ENCODE data around the gene CLIC4.

The CLIC4 gene

GRCh38 chr1:24860841-24861240, 115.6 kb downstream of the CLIC4 start:
- TF ChIP-seq CTCF (conservative IDR thresholded peaks at IDR 0.05; ENCODE audit: low read depth, low read length): no peak
- H3K4me1 ChIP-seq (ENCODE audit: low read depth, poor library complexity, severe bottlenecking): no peaks in the 10 kb centered on the region
- H3K36me3 ChIP-seq (ENCODE audit: insufficient read depth): no peaks in the 10 kb centered on the region
- H4K20me1 ChIP-seq (ENCODE audit: insufficient read depth): no peaks in the 10 kb centered on the region
- no peak overlapping the region for H3K4me2 ChIP-seq
- no peaks in the 10 kb centered on the region for H3K79me2 ChIP-seq (ENCODE audit: insufficient read depth, low read depth)
- H2AFZ ChIP-seq (ENCODE audit: low read depth): no peak overlapping the region
- H3K27me3 ChIP-seq (ENCODE audit: insufficient read depth, low read depth): no peaks in the 10 kb centered on the region
- no peak overlapping the region for H3K4me3 ChIP-seq (IDR thresholded peaks at IDR 0.05; ENCODE audit: insufficient read depth, low read depth, low read length)
- H3K9ac ChIP-seq: no peak overlapping the region
- H3K27ac ChIP-seq: no peak overlapping the region

- TF ChIP-seq CTCF (conservative IDR thresholded peaks at IDR 0.05; ENCODE audit: low read depth, low read length): no peak
- Histone ChIP-seq H3K27ac (no peak overlapping the region), H3K4me1 (ENCODE audit: low read depth, poor library complexity, severe bottlenecking) (no peaks in the 10 kb centered on the region), H3K36me3 (ENCODE audit: insufficient read depth) (no peaks in the 10 kb centered on the region), H4K20me1 (ENCODE audit: insufficient read depth) (no peaks in the 10 kb centered on the region), H2AFZ (ENCODE audit: low read depth) (no peak overlapping the region), H3K4me2 (no peak overlapping the region), H3K9ac (no peak overlapping the region), H3K27me3 (ENCODE audit: insufficient read depth, low read depth) (no peaks in the 10 kb centered on the region), H3K4me3 (IDR thresholded peaks at IDR 0.05; ENCODE audit: insufficient read depth, low read depth, low read length) (no peak overlapping the region), H3K79me2 (ENCODE audit: insufficient read depth, low read depth) (no peaks in the 10 kb centered on the region)
Measured at GRCh38 chr1:24861821-24862727, 116.8 kb downstream of the CLIC4 start.

- Histone ChIP-seq H3K4me1 (ENCODE audit: low read depth, poor library complexity, severe bottlenecking) (no peaks in the 10 kb centered on the region), H2AFZ (ENCODE audit: low read depth) (no peak overlapping the region)
Measured at GRCh38 chr1:24862775-24863483, 117.7 kb downstream of the CLIC4 start.

GRCh38 chr1:24864370-24864777, 119.1 kb downstream of the CLIC4 start:
- H3K27me3 ChIP-seq (ENCODE audit: insufficient read depth, low read depth): no peaks in the 10 kb centered on the region
- H3K36me3 ChIP-seq (ENCODE audit: insufficient read depth): no peaks in the 10 kb centered on the region
- no peak for TF ChIP-seq CTCF (conservative IDR thresholded peaks at IDR 0.05; ENCODE audit: low read depth, low read length)
- no peaks in the 10 kb centered on the region for H3K4me1 ChIP-seq (ENCODE audit: low read depth, poor library complexity, severe bottlenecking)
- no peaks in the 10 kb centered on the region for H4K20me1 ChIP-seq (ENCODE audit: insufficient read depth)
- no peak overlapping the region for H3K4me3 ChIP-seq (IDR thresholded peaks at IDR 0.05; ENCODE audit: insufficient read depth, low read depth, low read length)
- no peaks in the 10 kb centered on the region for H3K79me2 ChIP-seq (ENCODE audit: insufficient read depth, low read depth)
- H2AFZ ChIP-seq (ENCODE audit: low read depth): no peak overlapping the region
- H3K27ac ChIP-seq: no peak overlapping the region
- no peak overlapping the region for H3K4me2 ChIP-seq
- H3K9ac ChIP-seq: no peak overlapping the region

More at GRCh38 chr1:24862775-24863483, 117.7 kb downstream of the CLIC4 start:
- Histone ChIP-seq H3K4me2 (no peak overlapping the region), H4K20me1 (ENCODE audit: insufficient read depth) (no peaks in the 10 kb centered on the region), H3K36me3 (ENCODE audit: insufficient read depth) (no peaks in the 10 kb centered on the region), H3K27ac (no peak overlapping the region), H3K79me2 (ENCODE audit: insufficient read depth, low read depth) (no peaks in the 10 kb centered on the region), H3K27me3 (ENCODE audit: insufficient read depth, low read depth) (no peaks in the 10 kb centered on the region), H3K9ac (no peak overlapping the region), H3K4me3 (IDR thresholded peaks at IDR 0.05; ENCODE audit: insufficient read depth, low read depth, low read length) (no peak overlapping the region)
- no peak for TF ChIP-seq CTCF (conservative IDR thresholded peaks at IDR 0.05; ENCODE audit: low read depth, low read length)
